Measurements from ENCODE around the gene HACL1.

Gene HACL1

GRCh38 chr3:15579051-15579450 lies 22.3 kb downstream of the HACL1 start:
- DNase-seq (ENCODE audit: low read depth): no peak
- no peak for TF ChIP-seq CTCF (conservative IDR thresholded peaks at IDR 0.05; ENCODE audit: control insufficient read depth, insufficient read depth, low read depth, low read length)
- H3K4me3 ChIP-seq (ENCODE audit: control insufficient read depth, low read depth, low read length): no peak overlapping the region

- no peak for TF ChIP-seq CTCF (conservative IDR thresholded peaks at IDR 0.05; ENCODE audit: control insufficient read depth, insufficient read depth, low read depth, low read length)
- no peak overlapping the region for H3K4me3 ChIP-seq (ENCODE audit: control insufficient read depth, low read depth, low read length)
- no peak for DNase-seq (ENCODE audit: low read depth)
Measured at GRCh38 chr3:15578289-15578867, 23.0 kb downstream of the HACL1 start.

GRCh38 chr3:15576475-15576874 lies 24.9 kb downstream of the HACL1 start:
- no peak for TF ChIP-seq CTCF (conservative IDR thresholded peaks at IDR 0.05; ENCODE audit: control insufficient read depth, insufficient read depth, low read depth, low read length)
- H3K4me3 ChIP-seq (ENCODE audit: control insufficient read depth, low read depth, low read length): no peak overlapping the region
- no peak for DNase-seq (ENCODE audit: low read depth)

- TF ChIP-seq CTCF (conservative IDR thresholded peaks at IDR 0.05; ENCODE audit: control insufficient read depth, insufficient read depth, low read depth, low read length): no peak
- DNase-seq (ENCODE audit: low read depth): no peak
- no peak overlapping the region for H3K4me3 ChIP-seq (ENCODE audit: control insufficient read depth, low read depth, low read length)
Measured at GRCh38 chr3:15575446-15575845, 25.9 kb downstream of the HACL1 start.

- no peak overlapping the region for H3K4me3 ChIP-seq (ENCODE audit: control insufficient read depth, low read depth, low read length)
- no peak for TF ChIP-seq CTCF (conservative IDR thresholded peaks at IDR 0.05; ENCODE audit: control insufficient read depth, insufficient read depth, low read depth, low read length)
- DNase-seq (ENCODE audit: low read depth): no peak
Measured at GRCh38 chr3:15572138-15572537, 29.2 kb downstream of the HACL1 start.

- peak; percentile 24 for DNase-seq (ENCODE audit: low read depth)
- no peak for TF ChIP-seq CTCF (conservative IDR thresholded peaks at IDR 0.05; ENCODE audit: control insufficient read depth, insufficient read depth, low read depth, low read length)
- H3K4me3 ChIP-seq (ENCODE audit: control insufficient read depth, low read depth, low read length): no peak overlapping the region
Measured at GRCh38 chr3:15563190-15563589, 38.2 kb downstream of the HACL1 start.

GRCh38 chr3:15562560-15562959 lies 38.8 kb downstream of the HACL1 start:
- DNase-seq (ENCODE audit: low read depth): no peak
- TF ChIP-seq CTCF (conservative IDR thresholded peaks at IDR 0.05; ENCODE audit: control insufficient read depth, insufficient read depth, low read depth, low read length): no peak
- no peak overlapping the region for H3K4me3 ChIP-seq (ENCODE audit: control insufficient read depth, low read depth, low read length)

All from fibroblast of mammary gland (primary cell).